ENCODE results near the gene CTDSPL. TPM values are rescaled to one million over a fixed set of nuclear protein-coding genes. Genes with fewer than 3 reads are reported as not detected.

CTDSPL gene
- total and polyA plus RNA-seq, 2 of the 8 experiments (the other 6 are each of a cell fraction or from before 2014, with no cell fraction given): 20.3 to 42.2 TPM

DNA sequence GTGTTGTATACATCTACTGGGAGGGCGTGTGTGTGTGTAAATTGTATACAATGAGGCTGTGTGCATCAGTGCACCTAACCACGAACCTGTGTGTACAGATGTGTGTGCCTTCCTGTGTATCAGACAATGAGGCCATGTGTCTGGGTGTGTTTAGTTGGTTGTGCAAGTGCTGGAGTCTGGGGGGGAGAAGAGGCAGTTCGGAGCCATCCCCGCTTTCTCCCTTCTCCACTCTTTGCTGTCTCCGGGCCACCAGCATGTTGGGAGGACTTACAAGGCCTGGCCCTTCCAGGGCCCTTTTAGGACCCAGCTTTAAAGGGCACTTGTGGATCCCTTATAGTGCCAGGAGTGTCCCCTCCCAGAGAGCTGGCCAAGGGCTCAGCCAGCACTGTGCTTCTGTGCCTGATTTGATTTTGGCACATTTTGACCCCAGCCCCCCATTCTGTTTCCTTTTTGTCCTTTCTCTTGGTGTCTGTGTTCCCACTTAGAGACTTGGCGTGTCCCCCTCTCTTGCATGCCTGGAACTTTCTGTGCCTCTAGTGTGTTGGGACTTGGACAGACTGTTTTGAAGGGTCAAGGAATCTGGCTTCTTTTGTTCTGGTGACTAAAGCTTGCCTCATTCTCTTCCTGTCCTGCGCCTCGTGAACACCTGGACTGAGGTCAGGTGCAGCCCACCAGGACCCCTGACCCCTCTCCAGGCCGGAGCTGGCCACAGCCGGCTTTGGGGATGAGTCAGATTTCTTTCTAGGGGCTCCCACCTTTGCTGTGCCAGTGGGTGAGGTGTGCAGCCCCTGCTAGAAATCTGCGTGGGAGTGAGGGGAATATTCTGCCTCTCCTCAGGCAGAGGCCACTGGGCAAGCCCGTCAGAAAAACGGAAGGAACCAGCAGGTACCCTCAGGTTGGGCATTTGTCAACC is 1.5 kb downstream of the CTDSPL start:
- Histone ChIP-seq H3K9me3 (ENCODE audit: insufficient read depth in 2 of 2, low read depth in 1 of 2, low read length in 1 of 2) (peaks cover 0 to 5% of the 10 kb centered on the region in 2 experiments; a peak in 1 of 4 replicates), H3K23ac (ENCODE audit: insufficient read length) (no peak overlapping the region), H3K79me2 (ENCODE audit: control insufficient read depth in 1 of 2, insufficient read depth in 2 of 2, low read length in 2 of 2) (peaks cover 4 to 53% of the 10 kb centered on the region in 2 experiments), H2BK20ac (ENCODE audit: low read length) (peak overlapping the region; percentile 34; the same call in 1 of the 2 replicates), H2BK120ac (replicated peaks; ENCODE audit: low read depth, low read length) (no peak overlapping the region), H4K5ac (ENCODE audit: insufficient read length, low read depth, low read length) (no peak overlapping the region), H2AFZ (ENCODE audit: low read length) (no peak overlapping the region), H3K9ac (replicated peaks in 1 of 4; ENCODE audit: extremely low read depth in 1 of 4, low read depth in 3 of 4, low read length in 3 of 4) (peak overlapping the region in 2 of 4 experiments; percentile 14 to 70; a peak in 1 of 7 replicates), H3K4me2 (ENCODE audit: insufficient read depth in 1 of 2, low read depth in 2 of 2, low read length in 2 of 2) (peak overlapping the region; percentile 92 to 100), H3K27ac (ENCODE audit: low read depth, low read length) (no peak overlapping the region), H3K4me3 (ENCODE audit: extremely low read depth in 1 of 4, insufficient read depth in 2 of 4, low read depth in 3 of 4, low read length in 4 of 4) (peak overlapping the region in 3 of 4 experiments; percentile 61 to 94 (median 73); a peak in 7 of 8 replicates), H3K23me2 (ENCODE audit: low read depth, low read length) (peaks cover 14% of the 10 kb centered on the region), H3K79me1 (ENCODE audit: low read depth, low read length) (no peaks in the 10 kb centered on the region; the same call in 1 of the 2 replicates), H4K20me1 (replicated peaks in 1 of 2; ENCODE audit: control insufficient read depth in 1 of 2, insufficient read depth in 2 of 2, low read length in 2 of 2) (peaks cover 2 to 4% of the 10 kb centered on the region in 2 experiments), H3K18ac (ENCODE audit: extremely low read depth, low read length) (peak overlapping the region; percentile 96; the same call in 1 of the 2 replicates), H3K56ac (replicated peaks; ENCODE audit: insufficient read length, low read depth, low read length) (no peak overlapping the region), H2BK15ac (ENCODE audit: low read length) (peak overlapping the region; percentile 3; the same call in 1 of the 2 replicates), H3K4me1 (replicated peaks in 1 of 4; ENCODE audit: control insufficient read depth in 3 of 4, insufficient read depth in 4 of 4, low read length in 3 of 4) (peaks cover 6 to 15% (median 11%) of the 10 kb centered on the region in 4 experiments), H4K8ac (ENCODE audit: extremely low read depth, insufficient read depth, low read length) (peak overlapping the region; percentile 62), H2BK5ac (ENCODE audit: low read depth, low read length) (no peak overlapping the region), H3K4ac (replicated peaks; ENCODE audit: insufficient read length, low read depth, low read length) (no peak overlapping the region), H2BK12ac (ENCODE audit: low read depth, low read length) (peak overlapping the region; percentile 82; the same call in 1 of the 2 replicates), H2AK5ac (ENCODE audit: low read depth, low read length) (peak overlapping the region; percentile 7), H3K14ac (ENCODE audit: insufficient read length) (no peak overlapping the region), H3K27me3 (replicated peaks in 1 of 4; ENCODE audit: control insufficient read depth in 3 of 4, extremely low read depth in 1 of 4, insufficient read depth in 3 of 4, low read length in 3 of 4) (peaks cover 0 to 10% (median 7%) of the 10 kb centered on the region in 4 experiments; a peak in 4 of 7 replicates), H4K91ac (replicated peaks; ENCODE audit: insufficient read length, low read length) (peak overlapping the region; percentile 58), H3K36me3 (ENCODE audit: control insufficient read depth in 2 of 4, insufficient read depth in 4 of 4, low read length in 3 of 4) (peaks cover 0 to 2% (median 0%) of the 10 kb centered on the region in 4 experiments; a peak in 1 of 8 replicates)
- FAIRE-seq: no peak
- ChIA-PET POLR2A (ENCODE audit: partially characterized antibody) (interaction anchor here (2.1 kb wide), 1 partner anchor 12 kb away, joined by 6 read pairs; no protein-coding TSS in a partner anchor), CTCF (ENCODE audit: partially characterized antibody) (interaction anchor here (0.6 to 4.0 kb wide), 10 partner anchors 9 to 799 kb away, joined by 3 to 23 read pairs (median 4); no protein-coding TSS in a partner anchor)
- DNase-seq (ENCODE audit: low read depth in 1 of 2, low spot score in 2 of 2): no peak
- TF ChIP-seq RNF2 (IDR thresholded peaks at IDR 0.05; ENCODE audit: borderline replicate concordance, low read depth, low read length, missing control alignments, poor library complexity, severe bottlenecking) (no peak), EZH2 (IDR thresholded peaks at IDR 0.05; ENCODE audit: low read depth, low read length, severe bottlenecking) (peak; percentile 22)
- WGBS, 2 experiments (ENCODE audit: extremely low coverage in 1 of 2, insufficient coverage in 1 of 2, insufficient read length in 1 of 2, insufficient replicate concordance in 2 of 2, low coverage in 1 of 2, low lambda C conversion rate in 2 of 2, missing lambda C conversion rate in 1 of 2): 68% methylated on average over 11 of the region's 13 CpGs; no CpG with 5 or more reads in 1 of the 2 experiments
